ENCODE measurements around the gene DDX3X.

- TF ChIP-seq ESRRA (IDR thresholded peaks at IDR 0.05; ENCODE audit: borderline replicate concordance, low read depth), result no peak
- TF ChIP-seq SIN3A (IDR thresholded peaks at IDR 0.05; ENCODE audit: borderline replicate concordance in 2 of 2, control insufficient read depth in 1 of 2, low read depth in 2 of 2, low read length in 2 of 2), result no peak
- TF ChIP-seq ZNF717 (CRISPR knock-in tag; IDR thresholded peaks at IDR 0.05), result no peak
- TF ChIP-seq SP2 (IDR thresholded peaks at IDR 0.05; ENCODE audit: extremely low read depth, low read depth, low read length, poor library complexity, severe bottlenecking), result no peak
- no peak for TF ChIP-seq CTCF (IDR thresholded peaks at IDR 0.05 in 2 of 3, conservative IDR thresholded peaks at IDR 0.05 in 1 of 3; ENCODE audit: insufficient read depth in 2 of 3, low read depth in 1 of 3, low read length in 3 of 3)
- no peak for TF ChIP-seq ZBTB49 (CRISPR knock-in tag; IDR thresholded peaks at IDR 0.05; ENCODE audit: borderline replicate concordance)
- TF ChIP-seq NFXL1 (CRISPR knock-in tag; IDR thresholded peaks at IDR 0.05), result no peak
- TF ChIP-seq POLR2A (conservative IDR thresholded peaks at IDR 0.05), result no peak
- TF ChIP-seq MLX (CRISPR knock-in tag; conservative IDR thresholded peaks at IDR 0.05), result no peak
- no peak for TF ChIP-seq ZBTB7A (IDR thresholded peaks at IDR 0.05; ENCODE audit: borderline replicate concordance, control insufficient read depth, low read depth, low read length)
- no peak for TF ChIP-seq CREB3L1 (IDR thresholded peaks at IDR 0.05; ENCODE audit: borderline replicate concordance, low read depth)
- TF ChIP-seq CUX1 (CRISPR knock-in tag; IDR thresholded peaks at IDR 0.05), result no peak
- no peak for TF ChIP-seq RAD21 (CRISPR knock-in tag; conservative IDR thresholded peaks at IDR 0.05 in 1 of 2, IDR thresholded peaks at IDR 0.05 in 1 of 2)
- TF ChIP-seq ZNF655 (CRISPR knock-in tag; IDR thresholded peaks at IDR 0.05), result no peak
Observed at GRCh38 chrX:41320393-41320792, 13.6 kb upstream of the DDX3X start.
